K562 (cell line): ENCODE data around the gene CTU1. TPM values are rescaled to one million over a fixed set of nuclear protein-coding genes. Genes with fewer than 3 reads are reported as not detected.

Source experiments
- ARNT ChIP-seq, 2 experiments: fragments of 450-650 bp; IDR thresholded peaks; 2 replicates each; pipeline ENCODE4 v1.6.1; 2016; ENCODE audit warnings: mild to moderate bottlenecking in 1 of 2
- BRF2 ChIP-seq: IDR thresholded peaks from 3 replicates; pipeline ENCODE4 v1.6.1; 2011; ENCODE audit warnings: borderline replicate concordance, mild to moderate bottlenecking; ENCODE audit not compliant: insufficient read length, insufficient read depth
- E2F3 ChIP-seq: fragments of 250-450 bp; sonication (Bioruptor Pico); IDR thresholded peaks from 2 replicates; pipeline ENCODE4 v1.4.0; 2020; ENCODE audit warnings: mild to moderate bottlenecking
- GABPB1 ChIP-seq: sonication (generic); formaldehyde crosslinking; IDR thresholded peaks from 2 replicates; pipeline ENCODE4 v1.8.0; 2022; ENCODE audit warnings: mild to moderate bottlenecking, missing genetic modification reagents
- HINFP ChIP-seq: fragments of 450-650 bp; conservative IDR thresholded peaks from 2 replicates; pipeline ENCODE4 v1.6.1; 2016; ENCODE audit warnings: missing genetic modification characterization, low read depth, mild to moderate bottlenecking, control low read depth, missing compliant biosample characterization
- JUN ChIP-seq, 2 experiments: sonication (generic) in 1 of 2; formaldehyde crosslinking in 1 of 2; IDR thresholded peaks; 2 replicates each; pipeline versions ENCODE4 v1.6.1 to v1.8.0; 2012 to 2022; ENCODE audit warnings: borderline replicate concordance in 2 of 2, mild to moderate bottlenecking in 2 of 2, improper control_type of control experiment in 1 of 2, low read depth in 1 of 2, low read length in 1 of 2, missing genetic modification reagents in 1 of 2
- KLF6 ChIP-seq: fragments of 250-450 bp; sonication (Bioruptor Pico); IDR thresholded peaks from 2 replicates; pipeline ENCODE4 v1.4.0; 2020; ENCODE audit warnings: mild to moderate bottlenecking, moderate library complexity, borderline replicate concordance
- MAFG ChIP-seq: fragments of 450-650 bp; conservative IDR thresholded peaks from 2 replicates; pipeline ENCODE4 v1.6.1; 2016; ENCODE audit warnings: missing genetic modification characterization, missing compliant biosample characterization
- MLX ChIP-seq, 2 experiments: fragments of 450-650 bp in 1 of 2; sonication (generic) in 1 of 2; formaldehyde crosslinking; conservative IDR thresholded peaks; 2 replicates each; pipeline versions ENCODE4 v1.4.0 to v1.8.1; 2020 to 2022; ENCODE audit warnings: mild to moderate bottlenecking in 1 of 2, missing genetic modification reagents in 1 of 2
- SOX6 ChIP-seq: fragments of 450-650 bp; IDR thresholded peaks from 2 replicates; pipeline ENCODE4 v1.6.1; 2014; ENCODE audit warnings: mild to moderate bottlenecking
- TBL1XR1 ChIP-seq, 2 experiments: IDR thresholded peaks; 2 replicates each; pipeline ENCODE4 v1.6.1; 2012; ENCODE audit warnings: improper control_type of control experiment in 2 of 2, low read length in 2 of 2, mild to moderate bottlenecking in 1 of 2
- ZNF140 ChIP-seq: fragments of 250-450 bp; sonication (Bioruptor Pico); IDR thresholded peaks from 2 replicates; pipeline ENCODE4 v1.8.0; 2021; ENCODE audit warnings: moderate library complexity, mild to moderate bottlenecking, inconsistent platforms
- ZNF282 ChIP-seq: sonication (generic); formaldehyde crosslinking; IDR thresholded peaks from 2 replicates; pipeline ENCODE4 v1.8.1; 2023; ENCODE audit warnings: missing genetic modification reagents
- ZNF395 ChIP-seq: fragments of 200-800 bp; sonication (Bioruptor generic); IDR thresholded peaks from 2 replicates; pipeline ENCODE4 v1.6.1; 2017; ENCODE audit warnings: missing genetic modification characterization, missing compliant biosample characterization
- polyA plus RNA-seq, 8 experiments: library from polyadenylated mRNA; depleted of rRNA in 4 of 8; stranded (reverse) in 5 of 8; unstranded in 3 of 8; fragments of >200 nt; fragmentation: Nextera tagmentation in 2 of 8; fragmentation: Illumina TruSeq in 1 of 8; extraction: Ambion mirVana in 2 of 8; extraction: Trizol in 1 of 8; gene quantifications; 2 replicates each; pipeline versions ENCODE4 v1.2.1 to v1.2.3, GENCODE V29; 2011 to 2014; ENCODE audit warnings: inconsistent platforms in 1 of 8, missing spikeins in 1 of 8
- total RNA-seq, 7 experiments: library from RNA; depleted of rRNA in 6 of 7; stranded (reverse); fragments of >200 nt in 6 of 7; fragmentation: Illumina TruSeq in 2 of 7; extraction: Trizol in 2 of 7; gene quantifications; 2 replicates each; pipeline versions ENCODE4 v1.2.1 to v1.2.3, GENCODE V29; 2011 to 2021; ENCODE audit warnings: low replicate concordance in 1 of 7
- TF ChIP-seq, protein P1 (sequence below): fragments of 450-650 bp; formaldehyde crosslinking; IDR thresholded peaks from 2 replicates; pipeline ENCODE4 v1.4.0; 2022; ENCODE audit warnings: mild to moderate bottlenecking, moderate library complexity
- TF ChIP-seq, protein P2 (sequence below): sonication (generic); formaldehyde crosslinking; IDR thresholded peaks from 2 replicates; pipeline ENCODE4 v1.8.0; 2022; ENCODE audit warnings: mild to moderate bottlenecking, missing genetic modification reagents
- TF ChIP-seq, protein P3 (sequence below): fragments of 450-650 bp; IDR thresholded peaks from 2 replicates; pipeline ENCODE4 v1.6.1; 2016; ENCODE audit warnings: antibody characterized with exemption

CTU1 gene
- total and polyA plus RNA-seq, 9 of the 15 experiments (the other 6 are each of a cell fraction or from before 2014, with no cell fraction given): 0.03 to 18.4 (median 2.3) TPM; not detected in 1

- TF ChIP-seq, protein P1, sequence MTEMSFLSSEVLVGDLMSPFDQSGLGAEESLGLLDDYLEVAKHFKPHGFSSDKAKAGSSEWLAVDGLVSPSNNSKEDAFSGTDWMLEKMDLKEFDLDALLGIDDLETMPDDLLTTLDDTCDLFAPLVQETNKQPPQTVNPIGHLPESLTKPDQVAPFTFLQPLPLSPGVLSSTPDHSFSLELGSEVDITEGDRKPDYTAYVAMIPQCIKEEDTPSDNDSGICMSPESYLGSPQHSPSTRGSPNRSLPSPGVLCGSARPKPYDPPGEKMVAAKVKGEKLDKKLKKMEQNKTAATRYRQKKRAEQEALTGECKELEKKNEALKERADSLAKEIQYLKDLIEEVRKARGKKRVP (CRISPR knock-in tag): no peak
- TF ChIP-seq, protein P2, sequence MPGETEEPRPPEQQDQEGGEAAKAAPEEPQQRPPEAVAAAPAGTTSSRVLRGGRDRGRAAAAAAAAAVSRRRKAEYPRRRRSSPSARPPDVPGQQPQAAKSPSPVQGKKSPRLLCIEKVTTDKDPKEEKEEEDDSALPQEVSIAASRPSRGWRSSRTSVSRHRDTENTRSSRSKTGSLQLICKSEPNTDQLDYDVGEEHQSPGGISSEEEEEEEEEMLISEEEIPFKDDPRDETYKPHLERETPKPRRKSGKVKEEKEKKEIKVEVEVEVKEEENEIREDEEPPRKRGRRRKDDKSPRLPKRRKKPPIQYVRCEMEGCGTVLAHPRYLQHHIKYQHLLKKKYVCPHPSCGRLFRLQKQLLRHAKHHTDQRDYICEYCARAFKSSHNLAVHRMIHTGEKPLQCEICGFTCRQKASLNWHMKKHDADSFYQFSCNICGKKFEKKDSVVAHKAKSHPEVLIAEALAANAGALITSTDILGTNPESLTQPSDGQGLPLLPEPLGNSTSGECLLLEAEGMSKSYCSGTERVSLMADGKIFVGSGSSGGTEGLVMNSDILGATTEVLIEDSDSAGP (CRISPR knock-in tag): no peak
- no peak for TF ChIP-seq ZNF140
- no peak for TF ChIP-seq ZNF282 (CRISPR knock-in tag)
- peak in 1 of 2 experiments; percentile 83; a peak in 2 of 4 replicates for TF ChIP-seq ARNT (IDR thresholded peaks at IDR 0.05)
- TF ChIP-seq BRF2: no peak
- peak in 1 of 2 experiments; percentile 27; a peak in 1 of 4 replicates for TF ChIP-seq TBL1XR1 (IDR thresholded peaks at IDR 0.05; ENCODE audit: low read length in 2 of 2)
- TF ChIP-seq ZNF395 (CRISPR knock-in tag): peak; percentile 88
- no peak for TF ChIP-seq KLF6
- TF ChIP-seq HINFP (tag): no peak
- no peak; the same call in 1 of the 2 replicates for TF ChIP-seq SOX6
- no peak for TF ChIP-seq MLX (CRISPR knock-in tag; conservative IDR thresholded peaks at IDR 0.05)
- peak; percentile 98 for TF ChIP-seq GABPB1 (CRISPR knock-in tag)
- no peak for TF ChIP-seq MAFG
- peak; percentile 41; the same call in 1 of the 2 replicates for TF ChIP-seq JUN (IDR thresholded peaks at IDR 0.05; ENCODE audit: borderline replicate concordance, low read depth, low read length)
- no peak for TF ChIP-seq JUN (CRISPR knock-in tag; IDR thresholded peaks at IDR 0.05; ENCODE audit: borderline replicate concordance)
- no peak for TF ChIP-seq E2F3 (CRISPR knock-in tag)
- TF ChIP-seq, protein P3, sequence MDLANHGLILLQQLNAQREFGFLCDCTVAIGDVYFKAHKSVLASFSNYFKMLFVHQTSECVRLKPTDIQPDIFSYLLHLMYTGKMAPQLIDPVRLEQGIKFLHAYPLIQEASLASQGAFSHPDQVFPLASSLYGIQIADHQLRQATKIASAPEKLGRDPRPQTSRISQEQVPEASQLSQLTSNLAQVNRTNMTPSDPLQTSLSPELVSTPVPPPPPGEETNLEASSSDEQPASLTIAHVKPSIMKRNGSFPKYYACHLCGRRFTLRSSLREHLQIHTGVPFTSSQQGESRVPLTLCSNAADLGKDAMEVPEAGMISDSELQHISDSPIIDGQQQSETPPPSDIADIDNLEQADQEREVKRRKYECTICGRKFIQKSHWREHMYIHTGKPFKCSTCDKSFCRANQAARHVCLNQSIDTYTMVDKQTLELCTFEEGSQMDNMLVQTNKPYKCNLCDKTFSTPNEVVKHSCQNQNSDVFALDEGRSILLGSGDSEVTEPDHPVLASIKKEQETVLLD: peak; percentile 96
Observed at GRCh38 chr19:51108066-51108804, at the start of gene CTU1 (continued).
